ENCODE data around the gene CCNF. TPM values are rescaled to one million over a fixed set of nuclear protein-coding genes. Genes with fewer than 3 reads are reported as not detected.
"Not testable (repeated sequence)": the region's sequence is repeated elsewhere in the genome, so short reads cannot be mapped to it uniquely, and the experiment has no call there.

Gene CCNF
- total RNA-seq, 1 experiment from 2014 or later: 26.1 TPM

- DNase-seq (ENCODE audit: low spot score): no peak
These were observed 42.6 kb downstream of the CCNF start for GRCh38 chr16:2471653-2472487.

- DNase-seq (ENCODE audit: low spot score): no peak
These were observed 43.2 kb downstream of the CCNF start for GRCh38 chr16:2472488-2472864.

GRCh38 chr16:2472885-2473445 is 43.7 kb downstream of the CCNF start:
- no peak for DNase-seq (ENCODE audit: low spot score)

GRCh38 chr16:2473446-2473926 is 44.2 kb downstream of the CCNF start:
- no peak for DNase-seq (ENCODE audit: low spot score)

- no peak for DNase-seq (ENCODE audit: low spot score)
These were observed 45.0 kb downstream of the CCNF start for GRCh38 chr16:2473999-2474876.

GRCh38 chr16:2474877-2475412 is 45.7 kb downstream of the CCNF start, which contains the start of gene TBC1D24:
Gene TBC1D24, plus strand, starts transcription at chr16:2475127. Its CDS starts 21,022 bp downstream, at chr16:2496149.
- peak; percentile 72 for DNase-seq (ENCODE audit: low spot score)

- no peak for DNase-seq (ENCODE audit: low spot score)
These were observed 46.4 kb downstream of the CCNF start for GRCh38 chr16:2475413-2476344.

GRCh38 chr16:2476345-2476720 is 47.1 kb downstream of the CCNF start:
- no peak for DNase-seq (ENCODE audit: low spot score)

- DNase-seq (ENCODE audit: low spot score): no peak
These were observed 47.5 kb downstream of the CCNF start for GRCh38 chr16:2476741-2477140.

- no peak for DNase-seq (ENCODE audit: low spot score)
These were observed 48.1 kb downstream of the CCNF start for GRCh38 chr16:2477327-2477726.

- DNase-seq (ENCODE audit: low spot score): no peak
These were observed 49.0 kb downstream of the CCNF start for GRCh38 chr16:2478279-2478678.

GRCh38 chr16:2479996-2480395 is 50.7 kb downstream of the CCNF start:
- not testable (repeated sequence) for DNase-seq (ENCODE audit: low spot score)

- DNase-seq (ENCODE audit: low spot score): no peak
These were observed 51.7 kb downstream of the CCNF start for GRCh38 chr16:2480948-2481347.

GRCh38 chr16:2481676-2482075 is 52.4 kb downstream of the CCNF start:
- no peak for DNase-seq (ENCODE audit: low spot score)

- no peak for DNase-seq (ENCODE audit: low spot score)
These were observed 53.0 kb downstream of the CCNF start for GRCh38 chr16:2482249-2482648.

- no peak for DNase-seq (ENCODE audit: low spot score)
These were observed 53.7 kb downstream of the CCNF start for GRCh38 chr16:2482708-2483534.

- no peak for DNase-seq (ENCODE audit: low spot score)
These were observed 55.0 kb downstream of the CCNF start for GRCh38 chr16:2483939-2484897.

GRCh38 chr16:2484898-2485508 is 55.8 kb downstream of the CCNF start:
- DNase-seq (ENCODE audit: low spot score): no peak

All from H4 (cell line).